Anterior cingulate cortex (tissue), 58 donors: ENCODE results near the gene CSH2.
"Not testable (repeated sequence)": the region's sequence is repeated elsewhere in the genome, so short reads cannot be mapped to it uniquely, and the experiment has no call there.

ENCODE experiments used
- DNase-seq, 58 donors: peaks; one replicate each; lab custom pipeline; 2025; lab: John Stamatoyannopoulos, UW

Gene CSH2

GRCh38 chr17:63873577-63873976, at the start of gene CSH2:
TSS of gene CSH2 (minus strand) at chr17:63873677. CDS start at chr17:63873614, 63 bp downstream.
- DNase-seq, result not testable (repeated sequence)

- DNase-seq, result not testable (repeated sequence)
Observed at GRCh38 chr17:63922402-63922801, 48.9 kb upstream of the CSH2 start.

- not testable (repeated sequence) for DNase-seq
Observed at GRCh38 chr17:63920779-63921178, 47.3 kb upstream of the CSH2 start.

DNA sequence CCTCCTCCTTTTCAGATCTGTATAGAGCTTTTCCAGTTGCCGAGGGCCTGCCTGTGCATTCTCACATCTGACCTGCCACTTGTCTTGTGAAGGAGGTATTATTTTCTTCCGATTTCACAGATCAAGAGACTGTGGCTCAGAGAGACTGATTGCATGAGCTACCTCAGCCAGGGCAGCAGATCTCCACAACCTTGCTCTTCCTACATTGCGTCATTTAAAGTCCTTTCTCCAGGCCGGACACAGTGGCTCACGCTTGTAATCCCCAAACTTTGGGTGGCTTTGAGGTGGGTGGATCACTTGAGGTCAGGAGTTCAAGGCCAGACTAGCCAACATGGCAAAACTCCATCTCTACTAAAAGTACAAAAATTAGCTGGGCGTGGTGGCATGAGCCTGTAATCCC, 46.6 kb upstream of the CSH2 start:
- not testable (repeated sequence) for DNase-seq

DNA sequence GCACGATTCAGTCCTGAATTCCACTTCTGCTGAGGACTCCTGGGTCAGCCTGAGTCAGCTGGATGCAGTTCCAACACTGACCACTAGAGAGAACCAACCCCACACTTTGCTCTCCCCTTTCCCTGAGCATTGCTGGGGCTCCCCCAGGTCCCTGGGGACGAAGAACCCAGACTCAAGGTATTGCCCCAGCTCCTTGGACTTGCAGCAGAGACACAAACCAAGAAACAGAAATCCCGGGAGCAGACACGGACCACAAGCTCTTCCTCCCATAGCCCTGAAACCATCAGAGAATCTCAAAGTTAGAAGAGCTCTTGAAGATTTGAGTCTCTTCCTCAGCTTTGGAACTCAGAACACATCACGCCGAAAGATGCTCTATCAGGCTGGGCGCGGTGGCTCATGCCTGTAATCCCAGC, 45.8 kb upstream of the CSH2 start:
- peak in 31 of 58 donors; percentile 2 to 45 (median 13) for DNase-seq

DNA sequence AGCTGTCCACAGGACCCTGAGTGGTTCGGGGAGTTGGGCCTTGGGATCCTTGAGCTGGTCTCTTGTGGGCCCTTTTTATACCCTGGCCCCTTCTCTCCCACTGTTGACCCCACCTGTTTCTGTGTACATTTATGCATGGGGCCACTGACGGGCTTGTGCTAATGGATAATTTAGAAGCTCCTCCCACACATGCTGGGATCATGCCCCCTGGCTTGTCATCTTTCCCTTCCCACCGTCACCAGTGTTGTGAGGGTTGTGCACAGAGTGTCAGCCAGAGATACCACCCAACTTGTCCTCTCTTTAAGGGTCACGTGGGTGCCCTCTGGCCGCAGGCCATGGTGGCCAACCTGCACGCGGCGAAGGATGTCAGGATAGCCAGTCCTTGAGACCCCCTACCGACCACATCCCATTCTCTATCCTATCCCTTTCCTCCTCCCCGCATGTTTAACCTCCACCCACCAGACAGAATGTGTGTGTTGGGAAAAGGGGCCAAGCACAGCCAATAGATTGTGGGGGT, 45.4 kb upstream of the CSH2 start, which contains the start of gene GH1:
GH1 (minus strand) TSS at position 51 of the 517 bp plus-strand sequence. CDS start 63 bp downstream, outside the sequence.
- DNase-seq, result not testable (repeated sequence)

GRCh38 chr17:63918305-63918704, 44.8 kb upstream of the CSH2 start:
- DNase-seq, result no peak

- DNase-seq, result no peak
Observed at GRCh38 chr17:63917646-63918045, 44.2 kb upstream of the CSH2 start.

DNA sequence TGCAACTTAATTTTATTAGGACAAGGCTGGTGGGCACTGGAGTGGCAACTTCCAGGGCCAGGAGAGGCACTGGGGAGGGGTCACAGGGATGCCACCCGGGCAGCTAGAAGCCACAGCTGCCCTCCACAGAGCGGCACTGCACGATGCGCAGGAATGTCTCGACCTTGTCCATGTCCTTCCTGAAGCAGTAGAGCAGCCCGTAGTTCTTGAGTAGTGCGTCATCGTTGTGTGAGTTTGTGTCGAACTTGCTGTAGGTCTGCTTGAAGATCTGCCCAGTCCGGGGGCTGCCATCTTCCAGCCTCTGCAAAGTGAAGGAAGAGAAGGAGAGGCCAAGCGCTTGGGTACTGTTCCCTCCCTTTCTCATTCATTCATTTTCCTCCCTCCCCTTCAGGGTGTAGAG, 43.7 kb upstream of the CSH2 start:
- DNase-seq, result not testable (repeated sequence)

DNA sequence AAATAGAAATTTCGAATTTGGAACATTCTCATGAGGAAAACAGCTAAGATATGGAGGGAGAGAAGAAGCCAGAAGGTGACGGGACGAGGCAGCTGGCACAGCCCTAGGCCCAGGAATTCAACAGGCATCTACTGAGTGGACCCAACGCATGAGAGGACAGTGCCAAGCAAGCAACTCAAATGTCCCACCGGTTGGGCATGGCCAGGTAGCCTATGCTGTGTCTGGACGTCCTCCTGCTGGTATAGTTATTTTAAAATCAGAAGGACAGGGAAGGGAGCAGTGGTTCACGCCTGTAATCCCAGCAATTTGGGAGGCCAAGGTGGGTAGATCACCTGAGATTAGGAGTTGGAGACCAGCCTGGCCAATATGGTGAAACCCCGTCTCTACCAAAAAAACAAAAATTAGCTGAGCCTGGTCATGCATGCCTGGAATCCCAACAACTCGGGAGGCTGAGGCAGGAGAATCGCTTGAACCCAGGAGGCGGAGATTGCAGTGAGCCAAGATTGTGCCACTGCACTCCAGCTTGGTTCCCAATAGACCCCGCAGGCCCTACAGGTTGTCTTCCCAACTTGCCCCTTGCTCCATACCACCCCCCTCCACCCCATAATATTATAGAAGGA, 43.2 kb upstream of the CSH2 start:
- DNase-seq, result no peak

GRCh38 chr17:63915753-63916152, 42.3 kb upstream of the CSH2 start:
- not testable (repeated sequence) for DNase-seq

GRCh38 chr17:63914471-63914870, 41.0 kb upstream of the CSH2 start:
- no peak for DNase-seq

GRCh38 chr17:63911657-63912100, 38.2 kb upstream of the CSH2 start:
- DNase-seq, result peak in 7 of 58 donors; percentile 6 to 42 (median 15)

DNA sequence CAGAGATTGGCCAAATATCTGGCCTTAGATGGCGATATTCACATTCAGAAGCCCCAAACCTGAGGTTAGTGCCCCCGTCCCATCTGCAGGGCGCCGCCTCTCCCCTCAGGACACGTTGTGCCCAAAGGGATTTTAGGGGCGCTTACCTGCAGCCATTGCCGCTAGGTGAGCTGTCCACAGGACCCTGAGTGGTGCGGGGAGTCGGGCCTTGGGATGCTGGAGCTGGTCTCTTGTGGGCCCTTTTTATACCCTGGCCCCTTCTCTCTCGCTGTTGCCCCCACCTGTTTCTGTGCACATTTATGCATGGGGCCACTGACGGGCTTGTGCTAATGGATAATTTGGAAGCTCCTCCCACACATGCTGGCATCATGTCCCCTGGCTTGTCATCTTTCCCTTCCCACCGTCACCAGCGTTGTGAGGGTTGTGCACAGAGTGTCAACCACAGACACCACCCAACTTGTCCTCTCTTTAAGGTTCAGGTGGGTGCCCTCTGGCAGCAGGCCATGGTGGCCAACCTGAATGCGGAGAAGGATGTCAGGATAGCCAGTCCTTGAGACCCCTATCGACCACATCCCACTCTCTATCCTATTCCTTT, 37.7 kb upstream of the CSH2 start, which contains the start of gene CSHL1:
CSHL1 (minus strand) TSS at position 218 of the 595 bp plus-strand sequence; CDS start at position 156, 62 bp downstream.
- no peak for DNase-seq

DNA sequence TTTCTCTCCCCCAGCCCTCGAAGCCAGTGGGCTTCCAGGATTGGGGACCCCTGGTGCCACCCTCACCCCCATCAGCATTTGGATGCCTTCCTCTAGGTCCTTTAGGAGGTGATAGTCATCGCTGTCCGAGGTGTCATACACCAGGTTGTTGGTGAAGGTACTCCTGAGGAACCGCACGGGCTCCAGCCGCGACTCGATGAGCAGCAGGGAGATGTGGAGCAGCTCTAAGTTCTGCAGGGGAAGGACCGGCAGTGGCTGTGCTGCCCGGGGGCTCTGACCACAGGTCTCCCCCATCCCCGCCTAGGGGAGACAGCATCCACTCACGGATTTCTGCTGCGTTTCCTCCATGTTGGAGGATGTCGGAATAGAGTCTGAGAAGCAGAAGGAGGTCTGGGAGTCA, 36.6 kb upstream of the CSH2 start:
- no peak for DNase-seq

DNA sequence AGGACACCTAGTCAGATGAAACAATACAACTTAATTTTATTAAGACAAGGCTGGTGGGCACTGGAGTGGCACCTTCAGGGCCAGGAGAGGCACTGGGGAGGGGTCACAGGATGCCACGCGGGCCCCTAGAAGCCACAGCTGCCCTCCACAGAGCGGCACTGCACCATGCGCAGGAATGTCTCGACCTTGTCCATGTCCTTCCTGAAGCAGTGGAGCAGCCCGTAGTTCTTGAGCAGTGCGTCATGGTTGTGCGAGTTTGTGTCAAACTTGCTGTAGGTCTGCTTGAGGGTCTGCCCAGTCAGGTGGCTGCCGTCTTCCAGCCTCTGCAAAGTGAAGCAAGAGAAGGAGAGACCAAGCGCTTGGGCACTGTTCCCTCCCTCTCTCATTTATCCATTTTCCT, 36.1 kb upstream of the CSH2 start:
- not testable (repeated sequence) for DNase-seq

DNA sequence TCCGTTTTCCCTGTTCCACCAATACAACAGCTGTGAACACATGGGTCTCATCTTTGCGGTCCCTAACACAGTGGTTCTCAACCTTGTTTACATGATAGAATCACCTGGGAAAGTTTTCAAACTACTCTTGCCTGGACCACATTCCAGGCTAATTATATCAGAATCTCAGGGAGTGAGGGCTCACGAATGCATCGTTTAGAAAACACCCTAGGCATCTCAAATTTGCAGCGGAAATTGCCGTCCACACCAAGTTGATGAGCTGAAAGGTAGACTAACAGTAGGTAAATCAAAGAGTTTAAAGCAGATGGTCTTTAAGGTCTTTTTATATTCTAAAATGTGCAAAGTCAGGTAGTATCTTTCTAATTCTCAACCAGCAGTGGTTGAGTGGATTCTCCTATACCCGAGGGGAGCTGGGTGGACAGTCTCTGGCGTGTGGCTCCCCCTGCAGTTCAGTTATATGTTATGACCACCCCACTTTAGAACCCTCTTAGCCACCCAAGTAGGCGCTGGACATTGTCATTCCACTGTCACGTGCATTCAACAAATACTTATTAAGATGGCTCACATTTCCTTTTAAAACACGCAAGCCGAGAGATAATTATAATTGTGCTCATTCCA, 33.8 kb upstream of the CSH2 start:
- DNase-seq, result not testable (repeated sequence)

DNA sequence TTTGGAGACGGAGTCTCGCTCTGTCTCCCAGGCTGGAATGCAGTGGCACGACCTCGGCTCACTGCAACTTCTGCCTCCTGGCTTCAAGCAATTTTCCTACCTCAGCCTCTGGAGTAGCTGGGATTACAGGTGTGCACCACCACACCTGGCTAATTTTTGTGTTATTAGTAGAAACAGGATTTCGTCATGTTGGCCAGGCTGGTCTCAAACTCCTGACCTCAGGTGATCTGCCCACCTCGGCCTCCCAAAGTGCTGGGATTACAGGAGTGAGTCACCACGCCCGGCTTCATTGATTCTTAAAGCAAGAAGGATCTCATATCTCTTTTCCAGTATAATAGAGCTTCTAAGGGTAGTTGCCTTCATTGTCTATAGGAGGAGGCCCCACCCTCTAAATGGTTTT, 31.3 kb upstream of the CSH2 start:
- not testable (repeated sequence) for DNase-seq

DNA sequence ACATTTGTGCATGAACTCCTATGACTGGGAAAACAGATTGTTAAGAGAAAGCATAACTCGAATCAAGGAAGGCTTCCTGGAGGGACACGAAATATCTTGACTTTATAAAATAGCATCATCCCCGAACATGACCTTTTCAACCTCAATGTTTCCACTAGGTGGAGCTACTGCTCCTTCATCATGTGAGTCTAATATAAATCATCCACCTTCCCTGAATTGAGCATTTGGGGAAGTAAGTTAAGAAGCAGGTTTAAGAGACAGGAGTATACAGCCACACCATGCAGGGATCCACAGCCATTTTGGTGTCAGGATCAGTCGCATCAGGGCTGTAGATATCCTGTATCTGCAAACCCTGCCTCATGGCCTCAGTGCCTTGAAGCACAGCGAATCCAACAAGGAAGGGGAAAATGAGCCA, 30.3 kb upstream of the CSH2 start:
- DNase-seq, result peak in 1 of 58 donors; percentile 2

GRCh38 chr17:63901971-63902370, 28.5 kb upstream of the CSH2 start:
- not testable (repeated sequence) for DNase-seq
